Erythroblast (primary cell): ENCODE results near the gene ACVRL1.

Experiments used
- GATA1 ChIP-seq: IDR thresholded peaks from 2 replicates; pipeline ENCODE4 v1.6.1; 2011; ENCODE audit warnings: low read depth, mild to moderate bottlenecking, control low read depth, low read length, moderate library complexity
- POLR2A ChIP-seq: IDR thresholded peaks from 2 replicates; pipeline ENCODE4 v1.6.1; 2011; ENCODE audit warnings: mild to moderate bottlenecking, low read length

DNA sequence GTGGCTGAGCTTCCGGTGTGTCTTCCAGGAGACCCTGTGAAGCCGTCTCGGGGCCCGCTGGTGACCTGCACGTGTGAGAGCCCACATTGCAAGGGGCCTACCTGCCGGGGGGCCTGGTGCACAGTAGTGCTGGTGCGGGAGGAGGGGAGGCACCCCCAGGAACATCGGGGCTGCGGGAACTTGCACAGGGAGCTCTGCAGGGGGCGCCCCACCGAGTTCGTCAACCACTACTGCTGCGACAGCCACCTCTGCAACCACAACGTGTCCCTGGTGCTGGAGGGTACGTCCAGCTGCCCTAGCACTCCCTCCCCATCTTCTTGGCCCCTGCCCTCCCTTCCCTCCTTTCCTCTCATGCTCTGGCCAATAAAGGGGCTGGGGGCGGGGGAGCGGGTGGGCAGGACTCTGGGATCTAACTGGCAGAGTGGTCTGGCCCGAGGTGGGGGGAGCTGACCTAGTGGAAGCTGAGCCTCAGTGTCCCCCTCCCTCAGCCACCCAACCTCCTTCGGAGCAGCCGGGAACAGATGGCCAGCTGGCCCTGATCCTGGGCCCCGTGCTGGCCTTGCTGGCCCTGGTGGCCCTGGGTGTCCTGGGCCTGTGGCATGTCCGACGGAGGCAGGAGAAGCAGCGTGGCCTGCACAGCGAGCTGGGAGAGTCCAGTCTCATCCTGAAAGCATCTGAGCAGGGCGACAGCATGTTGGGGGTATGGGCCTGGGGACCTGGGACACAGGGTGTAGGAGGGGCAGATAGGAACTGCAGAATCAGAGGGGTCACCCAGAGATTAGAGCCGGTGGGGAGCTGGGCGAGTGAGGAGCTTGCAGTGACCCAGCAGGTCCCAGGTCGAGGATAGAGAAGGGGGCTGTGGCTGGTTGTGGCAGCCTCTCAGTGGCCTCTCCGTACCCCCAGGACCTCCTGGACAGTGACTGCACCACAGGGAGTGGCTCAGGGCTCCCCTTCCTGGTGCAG lies 6.0 kb downstream of the ACVRL1 start:
- TF ChIP-seq POLR2A (no peak), GATA1 (no peak)
